HG02852 (cell line): Measurements from ENCODE around the gene KANSL3.

Source experiments
- ATAC-seq: cut with Tn5 transposase; IDR thresholded peaks from one replicate; pipeline ENCODE4 v1.9.1; 2021; ENCODE audit warnings: mild to moderate bottlenecking, moderate library complexity; ENCODE audit not compliant: unreplicated experiment

The KANSL3 gene

GRCh38 chr2:96608469-96609455 lies 29.4 kb downstream of the KANSL3 start:
- no peak for ATAC-seq

GRCh38 chr2:96604104-96604503 lies 34.0 kb downstream of the KANSL3 start:
- no peak for ATAC-seq

- no peak for ATAC-seq
These were observed 35.7 kb downstream of the KANSL3 start for GRCh38 chr2:96602330-96602823.

- ATAC-seq: no peak
These were observed 36.5 kb downstream of the KANSL3 start for GRCh38 chr2:96601382-96602292.

- no peak for ATAC-seq
These were observed 38.2 kb downstream of the KANSL3 start for GRCh38 chr2:96599941-96600340.

- no peak for ATAC-seq
These were observed 41.5 kb downstream of the KANSL3 start for GRCh38 chr2:96596596-96596995.

GRCh38 chr2:96594691-96595152 lies 43.4 kb downstream of the KANSL3 start:
- no peak for ATAC-seq

- no peak for ATAC-seq
These were observed 43.8 kb downstream of the KANSL3 start for GRCh38 chr2:96594282-96594681.

GRCh38 chr2:96591494-96591893 lies 46.6 kb downstream of the KANSL3 start:
- no peak for ATAC-seq

- ATAC-seq: no peak
These were observed 47.1 kb downstream of the KANSL3 start for GRCh38 chr2:96591054-96591453.

- no peak for ATAC-seq
These were observed 50.3 kb downstream of the KANSL3 start for GRCh38 chr2:96587843-96588242.

- no peak for ATAC-seq
These were observed 54.1 kb downstream of the KANSL3 start for GRCh38 chr2:96584017-96584416.

GRCh38 chr2:96580771-96581170 lies 57.3 kb downstream of the KANSL3 start:
- ATAC-seq: no peak

GRCh38 chr2:96579422-96579821 lies 58.7 kb downstream of the KANSL3 start:
- ATAC-seq: no peak

GRCh38 chr2:96578731-96579130 lies 59.4 kb downstream of the KANSL3 start:
- ATAC-seq: no peak

- ATAC-seq: no peak
These were observed 60.6 kb downstream of the KANSL3 start for GRCh38 chr2:96577501-96577900.

GRCh38 chr2:96575785-96576456 lies 62.2 kb downstream of the KANSL3 start:
- ATAC-seq: no peak

GRCh38 chr2:96574364-96574763 lies 63.7 kb downstream of the KANSL3 start:
- no peak for ATAC-seq

GRCh38 chr2:96568094-96568493 lies 70.0 kb downstream of the KANSL3 start:
- no peak for ATAC-seq

GRCh38 chr2:96565111-96565510 lies 73.0 kb downstream of the KANSL3 start:
- no peak for ATAC-seq

- ATAC-seq: no peak
These were observed 73.5 kb downstream of the KANSL3 start for GRCh38 chr2:96564563-96564962.
